K562 (cell line): Measurements from ENCODE around the gene GAB4. TPM values are rescaled to one million over a fixed set of nuclear protein-coding genes. Genes with fewer than 3 reads are reported as not detected.

ENCODE experiments used
- ATAC-seq: fragments of 200-7000 bp; cut with Tn5 transposase; 3 replicates; pipeline ENCODE4 v1.9.1; 2020; ENCODE audit warnings: moderate library complexity
- BruUV-seq: library from RNA; stranded (reverse); fragments of 400-500 nt; replicated peaks from 2 replicates; lab custom pipeline; 2021; lab: Mats Ljungman, UMichigan
- CTCF ChIA-PET: fragments of 300-600 bp; formaldehyde crosslinking; extraction: SDS; loops from one replicate; lab custom pipeline; 2021; ENCODE audit warnings: low intra/inter-chr PET ratio; lab: Yijun Ruan, JAX
- POLR2A ChIA-PET: fragments of 300-600, 350-650 bp; sonication (Branson Sonifier 250); formaldehyde crosslinking; extraction: SDS; loops from one replicate; lab custom pipeline; 2021; ENCODE audit warnings: antibody characterized with exemption, inconsistent platforms; lab: Yijun Ruan, JAX
- DNase-seq, 4 experiments: peaks; one replicate each; pipeline versions ENCODE4 v3.0.0 to v3.0.0-alpha.2; 2011 to 2018; ENCODE audit warnings: low spot score in 3 of 4, mixed read lengths in 3 of 4; ENCODE audit errors: extremely low read depth in 1 of 4
- FAIRE-seq: peaks from 2 replicates; lab custom pipeline; 2011; peaks lifted over from hg19 to GRCh38; lab: Jason Lieb, UNC
- H2AFZ ChIP-seq: 2 replicates; pipeline ENCODE4 v1.6.0; 2011; ENCODE audit warnings: low read depth, low read length, control low read depth, inconsistent platforms
- H3K27ac ChIP-seq: fragments of 200-600 bp; 3 replicates; pipeline ENCODE4 v1.8.0; 2011; ENCODE audit warnings: low read depth, mild to moderate bottlenecking, control low read depth, inconsistent platforms, low read length, moderate library complexity, mixed read lengths; ENCODE audit errors: extremely low read depth
- H3K27me3 ChIP-seq, 2 experiments: fragments of 300-600 bp in 1 of 2; 2 replicates in 1 of 2; 3 replicates in 1 of 2; pipeline versions ENCODE4 v1.6.0 to v1.8.0; 2011; ENCODE audit warnings: inconsistent platforms in 2 of 2, low read length in 2 of 2, mild to moderate bottlenecking in 1 of 2, mixed read lengths in 1 of 2, moderate library complexity in 1 of 2; ENCODE audit not compliant: control insufficient read depth in 2 of 2, insufficient read depth in 2 of 2
- H3K36me3 ChIP-seq: fragments of 300-600 bp; 3 replicates; pipeline ENCODE4 v1.8.0; 2011; ENCODE audit warnings: mild to moderate bottlenecking, low read length, inconsistent platforms; ENCODE audit not compliant: control insufficient read depth, insufficient read depth
- H3K4me1 ChIP-seq, 2 experiments: fragments of 200-600 bp in 1 of 2; replicated peaks in 1 of 2; 2 replicates in 1 of 2; 3 replicates in 1 of 2; pipeline versions ENCODE4 v1.5.1 to v1.8.0; 2011; ENCODE audit warnings: inconsistent platforms in 2 of 2, low read length in 2 of 2, mild to moderate bottlenecking in 1 of 2, mixed read lengths in 1 of 2, moderate library complexity in 1 of 2; ENCODE audit not compliant: control insufficient read depth in 2 of 2, insufficient read depth in 2 of 2
- H3K4me2 ChIP-seq: 2 replicates; pipeline ENCODE4 v1.6.1; 2011; ENCODE audit warnings: low read length, control low read depth, inconsistent platforms, mixed read lengths; ENCODE audit not compliant: insufficient read depth
- H3K4me3 ChIP-seq: fragments of 200-600 bp; sonication (generic), shearing (Covaris generic); 2 replicates; pipeline ENCODE4 v1.5.1; 2016; ENCODE audit warnings: control low read depth, inconsistent platforms
- H3K79me2 ChIP-seq: fragments of 200-600 bp; 3 replicates; pipeline ENCODE4 v1.8.0; 2011; ENCODE audit warnings: low read length, inconsistent platforms; ENCODE audit not compliant: control insufficient read depth, insufficient read depth
- H3K9ac ChIP-seq, 2 experiments: 2 replicates each; pipeline versions ENCODE4 v1.6.0 to v1.6.1; 2011; ENCODE audit warnings: low read depth in 2 of 2, low read length in 2 of 2, control low read depth in 1 of 2, inconsistent platforms in 1 of 2, mild to moderate bottlenecking in 1 of 2, mixed read lengths in 1 of 2; ENCODE audit not compliant: insufficient read depth in 1 of 2
- H3K9me1 ChIP-seq: one replicate; pipeline ENCODE4 v1.6.0; 2011; ENCODE audit warnings: inconsistent platforms, mild to moderate bottlenecking, low read length, moderate library complexity; ENCODE audit not compliant: control insufficient read depth, insufficient read depth
- H3K9me3 ChIP-seq: replicated peaks from 2 replicates; pipeline ENCODE4 v1.5.1; 2011; ENCODE audit warnings: low read depth, low read length, inconsistent platforms; ENCODE audit not compliant: control insufficient read depth, insufficient read depth
- H4K20me1 ChIP-seq: replicated peaks from 2 replicates; pipeline ENCODE4 v1.6.1; 2011; ENCODE audit warnings: low read length, inconsistent platforms, mixed read lengths; ENCODE audit not compliant: control insufficient read depth, insufficient read depth
- CREM ChIP-seq: IDR thresholded peaks from 2 replicates; pipeline ENCODE4 v1.6.1; 2014; ENCODE audit warnings: antibody characterized with exemption, low read depth
- HMGN3 ChIP-seq: IDR thresholded peaks from 2 replicates; pipeline ENCODE4 v1.6.1; 2011; ENCODE audit warnings: borderline replicate concordance, low read depth, mild to moderate bottlenecking, mixed read lengths, low read length; ENCODE audit not compliant: insufficient read length; ENCODE audit errors: extremely low read depth
- MTA2 ChIP-seq: fragments of 450-650 bp; IDR thresholded peaks from 2 replicates; pipeline ENCODE4 v1.6.1; 2016; ENCODE audit warnings: low read depth
- TEAD1 ChIP-seq, 2 experiments: fragments of 450-650 bp in 1 of 2; sonication (generic) in 1 of 2; formaldehyde crosslinking; IDR thresholded peaks; 2 replicates each; pipeline versions ENCODE4 v1.4.0 to v1.8.0; 2020 to 2022; ENCODE audit warnings: mild to moderate bottlenecking in 2 of 2, missing genetic modification reagents in 1 of 2
- ZFP1 ChIP-seq: fragments of 450-650 bp; formaldehyde crosslinking; IDR thresholded peaks from 2 replicates; pipeline ENCODE4 v1.4.0; 2020; ENCODE audit warnings: mild to moderate bottlenecking, mixed read lengths
- ZNF280B ChIP-seq: fragments of 250-450 bp; sonication (Bioruptor Pico); IDR thresholded peaks from 2 replicates; pipeline ENCODE4 v1.5.1; 2021; ENCODE audit warnings: mild to moderate bottlenecking
- ZNF354B ChIP-seq: fragments of 250-450 bp; sonication (Bioruptor Pico); IDR thresholded peaks from 2 replicates; pipeline ENCODE4 v1.4.0; 2020
- WGBS: fragments of 100-300 bp; shearing (Covaris generic); methylation state at CpG from one replicate; pipeline ENCODE4 v1.1.6; 2016; ENCODE audit warnings: low coverage, mixed read lengths; ENCODE audit not compliant: insufficient coverage; ENCODE audit errors: missing lambda C conversion rate; 5-methylcytosine and 5-hydroxymethylcytosine counted together
- in situ Hi-C: fragments of 300-500 bp; cut with MboI; formaldehyde crosslinking; loops from 4 replicates; pipeline ENCODE4 v1.15.0; 2018; ENCODE audit warnings: inconsistent platforms, mixed read lengths
- intact Hi-C: fragments of 100-400 bp; cut with micrococcal nuclease; formaldehyde crosslinking; loops from 2 replicates; pipeline ENCODE4 v1.14.2; 2022
- polyA plus RNA-seq, 8 experiments: library from polyadenylated mRNA; depleted of rRNA in 4 of 8; stranded (reverse) in 5 of 8; unstranded in 3 of 8; fragments of >200 nt; fragmentation: Nextera tagmentation in 2 of 8; fragmentation: Illumina TruSeq in 1 of 8; extraction: Ambion mirVana in 2 of 8; extraction: Trizol in 1 of 8; gene quantifications; 2 replicates each; pipeline versions ENCODE4 v1.2.1 to v1.2.3, GENCODE V29; 2011 to 2014; ENCODE audit warnings: inconsistent platforms in 1 of 8, missing spikeins in 1 of 8
- total RNA-seq, 7 experiments: library from RNA; depleted of rRNA in 6 of 7; stranded (reverse); fragments of >200 nt in 6 of 7; fragmentation: Illumina TruSeq in 2 of 7; extraction: Trizol in 2 of 7; gene quantifications; 2 replicates each; pipeline versions ENCODE4 v1.2.1 to v1.2.3, GENCODE V29; 2011 to 2021; ENCODE audit warnings: low replicate concordance in 1 of 7
- TF ChIP-seq, protein P1 (sequence below): fragments of 250-450 bp; sonication (Bioruptor Pico); IDR thresholded peaks from 2 replicates; pipeline ENCODE4 v1.4.0; 2020; ENCODE audit warnings: mild to moderate bottlenecking, moderate library complexity, borderline replicate concordance
- TF ChIP-seq, protein P2 (sequence below), 3 experiments: IDR thresholded peaks in 2 of 3; conservative IDR thresholded peaks in 1 of 3; 2 replicates each; pipeline ENCODE4 v1.5.1; 2011 to 2012; ENCODE audit warnings: low read length in 3 of 3, mild to moderate bottlenecking in 3 of 3, control low read depth in 2 of 3, improper control_type of control experiment in 1 of 3, inconsistent platforms in 1 of 3, low read depth in 1 of 3, mixed read lengths in 1 of 3, moderate library complexity in 1 of 3; ENCODE audit not compliant: insufficient read depth in 2 of 3

GAB4 gene
- total and polyA plus RNA-seq, 9 of the 15 experiments (the other 6 are each of a cell fraction or from before 2014, with no cell fraction given): 0.04 to 0.11 (median 0.04) TPM; not detected in 6

DNA sequence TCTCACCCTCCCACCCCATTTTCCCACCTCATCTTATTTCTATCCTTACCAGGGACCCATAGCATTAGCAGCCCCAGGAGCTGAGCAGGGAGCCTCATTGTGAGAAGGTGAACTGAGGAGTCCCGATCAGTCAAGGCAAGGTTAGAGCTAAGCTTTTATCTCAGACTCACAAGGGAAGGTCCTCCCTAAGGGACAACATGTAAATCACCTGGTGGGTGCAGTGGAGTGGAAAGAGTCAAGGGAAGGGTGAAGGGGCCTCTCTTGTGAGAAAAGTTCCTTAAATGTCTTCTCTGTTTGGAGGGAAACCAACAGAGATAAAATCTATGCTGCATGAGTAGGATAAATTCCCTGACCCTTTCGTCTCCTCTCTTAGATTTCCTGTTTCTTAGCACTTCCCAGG, 85.9 kb downstream of the GAB4 start (continued):
- TF ChIP-seq, protein P1, sequence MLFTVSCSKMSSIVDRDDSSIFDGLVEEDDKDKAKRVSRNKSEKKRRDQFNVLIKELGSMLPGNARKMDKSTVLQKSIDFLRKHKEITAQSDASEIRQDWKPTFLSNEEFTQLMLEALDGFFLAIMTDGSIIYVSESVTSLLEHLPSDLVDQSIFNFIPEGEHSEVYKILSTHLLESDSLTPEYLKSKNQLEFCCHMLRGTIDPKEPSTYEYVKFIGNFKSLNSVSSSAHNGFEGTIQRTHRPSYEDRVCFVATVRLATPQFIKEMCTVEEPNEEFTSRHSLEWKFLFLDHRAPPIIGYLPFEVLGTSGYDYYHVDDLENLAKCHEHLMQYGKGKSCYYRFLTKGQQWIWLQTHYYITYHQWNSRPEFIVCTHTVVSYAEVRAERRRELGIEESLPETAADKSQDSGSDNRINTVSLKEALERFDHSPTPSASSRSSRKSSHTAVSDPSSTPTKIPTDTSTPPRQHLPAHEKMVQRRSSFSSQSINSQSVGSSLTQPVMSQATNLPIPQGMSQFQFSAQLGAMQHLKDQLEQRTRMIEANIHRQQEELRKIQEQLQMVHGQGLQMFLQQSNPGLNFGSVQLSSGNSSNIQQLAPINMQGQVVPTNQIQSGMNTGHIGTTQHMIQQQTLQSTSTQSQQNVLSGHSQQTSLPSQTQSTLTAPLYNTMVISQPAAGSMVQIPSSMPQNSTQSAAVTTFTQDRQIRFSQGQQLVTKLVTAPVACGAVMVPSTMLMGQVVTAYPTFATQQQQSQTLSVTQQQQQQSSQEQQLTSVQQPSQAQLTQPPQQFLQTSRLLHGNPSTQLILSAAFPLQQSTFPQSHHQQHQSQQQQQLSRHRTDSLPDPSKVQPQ (CRISPR knock-in tag): no peak
- no peak for TF ChIP-seq HMGN3
- no peak for TF ChIP-seq ZNF354B (CRISPR knock-in tag)
- TF ChIP-seq, all 486 proteins: peak for 0

DNA sequence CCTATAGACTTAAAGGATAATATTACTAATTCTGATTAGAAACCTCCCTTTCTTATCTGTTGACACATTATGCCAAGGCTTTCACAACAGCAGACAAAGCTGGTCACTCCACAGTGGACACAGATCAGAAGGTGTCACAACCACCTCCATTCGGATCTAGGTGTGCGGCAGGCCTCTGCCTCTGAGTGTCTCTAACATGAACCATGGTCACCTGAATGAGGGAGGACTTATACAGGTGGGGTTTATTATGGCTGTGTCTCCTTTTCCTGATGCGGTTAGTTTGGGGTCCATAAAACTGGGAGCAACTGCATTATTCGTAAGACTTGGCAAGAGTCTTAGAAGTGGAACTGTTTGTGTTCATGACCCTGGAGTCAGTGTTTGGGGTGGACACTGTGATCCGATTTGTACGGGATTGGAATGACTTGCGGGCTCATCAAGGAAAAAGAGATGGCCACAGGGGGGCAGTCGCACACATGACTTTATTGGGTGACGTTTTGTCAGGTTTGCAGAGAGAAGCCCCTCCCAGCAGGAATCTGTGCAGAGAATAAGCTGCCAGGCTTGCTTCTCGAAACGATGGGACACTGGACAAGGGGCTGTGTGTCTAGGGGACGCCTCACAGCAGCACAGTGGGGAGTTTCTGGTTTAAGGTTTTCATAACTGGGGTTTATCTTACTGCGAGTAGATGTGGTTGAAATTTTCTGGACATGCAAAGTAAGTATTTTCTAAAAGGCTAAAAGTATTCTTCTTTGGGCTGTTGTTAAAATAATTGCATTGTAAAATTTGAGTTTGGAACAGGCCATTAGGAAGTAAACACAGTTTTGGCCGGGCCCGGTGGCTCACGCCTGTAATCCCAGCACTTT, 90.6 kb downstream of the GAB4 start:
- ChIA-PET CTCF (interaction anchor here (0.7 to 2.8 kb wide), 3 partner anchors 141 to 704 kb away, joined by 3 to 29 read pairs (median 5); no protein-coding TSS in a partner anchor), POLR2A (no interaction called here)
- DNase-seq (peak; percentile 75 to 81 (median 78)), FAIRE-seq (peak; percentile 92), ATAC-seq (peak; percentile 95)
- Histone ChIP-seq H3K27me3 (peaks cover 0 to 4% of the 10 kb centered on the region in 2 experiments; a peak in 1 of 5 replicates), H3K79me2 (no peaks in the 10 kb centered on the region), H3K9ac (no peak overlapping the region), H3K9me1 (no peaks in the 10 kb centered on the region), H3K4me2 (no peak overlapping the region), H3K4me1 (no peaks in the 10 kb centered on the region), H2AFZ (no peak overlapping the region), H4K20me1 (no peaks in the 10 kb centered on the region), H3K27ac (no peak overlapping the region), H3K9me3 (no peaks in the 10 kb centered on the region), H3K36me3 (no peaks in the 10 kb centered on the region), H3K4me3 (no peak overlapping the region)
- BruUV-seq: no TSS peak
- WGBS: 2% methylated on average over 16 of the region's 16 CpGs
- in situ Hi-C loops (loop anchor here (10.0 kb wide), 1 partner anchor 577 kb away; no protein-coding TSS in a partner anchor), intact Hi-C loops (loop anchor here (1.0 to 5.0 kb wide), 3 partner anchors 141 to 585 kb away; no protein-coding TSS in a partner anchor)
- TF ChIP-seq TEAD1 (CRISPR knock-in tag; IDR thresholded peaks at IDR 0.05): no peak
- TF ChIP-seq, protein P2, sequence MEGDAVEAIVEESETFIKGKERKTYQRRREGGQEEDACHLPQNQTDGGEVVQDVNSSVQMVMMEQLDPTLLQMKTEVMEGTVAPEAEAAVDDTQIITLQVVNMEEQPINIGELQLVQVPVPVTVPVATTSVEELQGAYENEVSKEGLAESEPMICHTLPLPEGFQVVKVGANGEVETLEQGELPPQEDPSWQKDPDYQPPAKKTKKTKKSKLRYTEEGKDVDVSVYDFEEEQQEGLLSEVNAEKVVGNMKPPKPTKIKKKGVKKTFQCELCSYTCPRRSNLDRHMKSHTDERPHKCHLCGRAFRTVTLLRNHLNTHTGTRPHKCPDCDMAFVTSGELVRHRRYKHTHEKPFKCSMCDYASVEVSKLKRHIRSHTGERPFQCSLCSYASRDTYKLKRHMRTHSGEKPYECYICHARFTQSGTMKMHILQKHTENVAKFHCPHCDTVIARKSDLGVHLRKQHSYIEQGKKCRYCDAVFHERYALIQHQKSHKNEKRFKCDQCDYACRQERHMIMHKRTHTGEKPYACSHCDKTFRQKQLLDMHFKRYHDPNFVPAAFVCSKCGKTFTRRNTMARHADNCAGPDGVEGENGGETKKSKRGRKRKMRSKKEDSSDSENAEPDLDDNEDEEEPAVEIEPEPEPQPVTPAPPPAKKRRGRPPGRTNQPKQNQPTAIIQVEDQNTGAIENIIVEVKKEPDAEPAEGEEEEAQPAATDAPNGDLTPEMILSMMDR (IDR thresholded peaks at IDR 0.05 in 2 of 3, conservative IDR thresholded peaks at IDR 0.05 in 1 of 3; ENCODE audit: insufficient read depth in 2 of 3, low read depth in 1 of 3, low read length in 3 of 3): peak; percentile 77 to 87 (median 83)
- no peak for TF ChIP-seq ZNF280B (CRISPR knock-in tag)
- TF ChIP-seq MTA2: no peak
- peak; percentile 51 for TF ChIP-seq CREM
- no peak for TF ChIP-seq ZFP1
